Osteocyte (in vitro differentiated cells): ENCODE data around the gene NCCRP1. TPM values are rescaled to one million over a fixed set of nuclear protein-coding genes. Genes with fewer than 3 reads are reported as not detected.

Experiments
- DNase-seq: peaks from one replicate; pipeline ENCODE4 v3.0.0; 2021; ENCODE audit warnings: mixed read lengths; ENCODE audit not compliant: unreplicated experiment; ENCODE audit errors: extremely low spot score
- H3K27ac Mint-ChIP-seq: one replicate; pipeline ENCODE4 v1.8.0; 2021; ENCODE audit warnings: mild to moderate bottlenecking, mixed read lengths; ENCODE audit not compliant: unreplicated experiment
- H3K27me3 Mint-ChIP-seq: one replicate; pipeline ENCODE4 v1.8.0; 2021; ENCODE audit warnings: mixed read lengths; ENCODE audit not compliant: unreplicated experiment
- H3K36me3 Mint-ChIP-seq: one replicate; pipeline ENCODE4 v1.8.0; 2021; ENCODE audit warnings: mixed read lengths; ENCODE audit not compliant: unreplicated experiment
- H3K4me1 Mint-ChIP-seq: one replicate; pipeline ENCODE4 v1.8.0; 2021; ENCODE audit warnings: mixed read lengths; ENCODE audit not compliant: unreplicated experiment
- H3K4me3 Mint-ChIP-seq: one replicate; pipeline ENCODE4 v1.8.0; 2021; ENCODE audit warnings: mild to moderate bottlenecking, moderate library complexity, mixed read lengths; ENCODE audit not compliant: unreplicated experiment
- H3K9me3 Mint-ChIP-seq: one replicate; pipeline ENCODE4 v1.8.0; 2021; ENCODE audit warnings: mixed read lengths; ENCODE audit not compliant: unreplicated experiment
- total RNA-seq: library from RNA; stranded (reverse); gene quantifications from 2 replicates; pipeline ENCODE4 v1.2.1, GENCODE V29; 2021
- TF ChIP-seq, protein P1 (sequence below): fragments of 200-600 bp; sonication (generic); IDR thresholded peaks from 2 replicates; pipeline ENCODE4 v1.5.0; 2021; ENCODE audit warnings: antibody characterized with exemption, mild to moderate bottlenecking, moderate library complexity

Gene NCCRP1
- total RNA-seq, 1 donor from 2014 or later = not detected

DNA sequence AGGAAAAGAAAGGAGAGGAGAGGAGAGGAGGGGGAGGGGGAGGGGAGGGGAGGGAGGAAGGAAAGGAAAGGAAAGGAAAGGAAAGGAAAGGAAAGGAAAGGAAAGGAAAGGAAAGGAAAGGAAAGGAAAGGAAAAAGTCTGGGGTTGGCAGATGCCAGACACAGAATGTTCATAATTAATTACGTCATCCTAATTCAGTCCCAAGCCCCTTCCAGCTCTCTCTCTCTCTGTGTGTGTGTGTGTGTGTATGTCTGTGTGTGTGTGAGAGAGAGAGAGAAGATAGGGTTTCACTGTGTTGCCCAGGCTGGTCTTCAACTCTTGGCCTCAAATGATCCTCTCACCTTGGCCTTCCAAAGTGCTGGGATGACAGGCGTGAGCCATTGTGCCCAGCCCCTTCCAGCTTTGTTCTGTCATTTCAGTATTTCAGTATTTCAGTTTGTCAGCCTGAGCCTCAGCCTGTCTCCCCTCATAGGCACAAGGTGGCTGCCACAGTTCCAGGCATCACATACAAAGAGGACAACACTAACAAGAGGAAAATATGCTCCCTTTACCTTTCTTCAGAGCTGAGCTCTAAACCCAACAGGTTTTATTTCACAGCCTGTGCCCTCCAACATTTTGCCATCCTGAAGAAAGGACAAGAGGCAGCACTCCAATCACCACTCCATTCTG, 33.5 kb downstream of the NCCRP1 start:
- TF ChIP-seq, protein P1, sequence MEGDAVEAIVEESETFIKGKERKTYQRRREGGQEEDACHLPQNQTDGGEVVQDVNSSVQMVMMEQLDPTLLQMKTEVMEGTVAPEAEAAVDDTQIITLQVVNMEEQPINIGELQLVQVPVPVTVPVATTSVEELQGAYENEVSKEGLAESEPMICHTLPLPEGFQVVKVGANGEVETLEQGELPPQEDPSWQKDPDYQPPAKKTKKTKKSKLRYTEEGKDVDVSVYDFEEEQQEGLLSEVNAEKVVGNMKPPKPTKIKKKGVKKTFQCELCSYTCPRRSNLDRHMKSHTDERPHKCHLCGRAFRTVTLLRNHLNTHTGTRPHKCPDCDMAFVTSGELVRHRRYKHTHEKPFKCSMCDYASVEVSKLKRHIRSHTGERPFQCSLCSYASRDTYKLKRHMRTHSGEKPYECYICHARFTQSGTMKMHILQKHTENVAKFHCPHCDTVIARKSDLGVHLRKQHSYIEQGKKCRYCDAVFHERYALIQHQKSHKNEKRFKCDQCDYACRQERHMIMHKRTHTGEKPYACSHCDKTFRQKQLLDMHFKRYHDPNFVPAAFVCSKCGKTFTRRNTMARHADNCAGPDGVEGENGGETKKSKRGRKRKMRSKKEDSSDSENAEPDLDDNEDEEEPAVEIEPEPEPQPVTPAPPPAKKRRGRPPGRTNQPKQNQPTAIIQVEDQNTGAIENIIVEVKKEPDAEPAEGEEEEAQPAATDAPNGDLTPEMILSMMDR = no peak
- peaks cover 10% of the 10 kb centered on the region for H3K27me3 Mint-ChIP-seq
- no peak overlapping the region for H3K4me3 Mint-ChIP-seq
- no peak overlapping the region for H3K27ac Mint-ChIP-seq
- H3K36me3 Mint-ChIP-seq = no peaks in the 10 kb centered on the region
- H3K9me3 Mint-ChIP-seq = no peaks in the 10 kb centered on the region
- no peak for DNase-seq
- no peaks in the 10 kb centered on the region for H3K4me1 Mint-ChIP-seq

DNA sequence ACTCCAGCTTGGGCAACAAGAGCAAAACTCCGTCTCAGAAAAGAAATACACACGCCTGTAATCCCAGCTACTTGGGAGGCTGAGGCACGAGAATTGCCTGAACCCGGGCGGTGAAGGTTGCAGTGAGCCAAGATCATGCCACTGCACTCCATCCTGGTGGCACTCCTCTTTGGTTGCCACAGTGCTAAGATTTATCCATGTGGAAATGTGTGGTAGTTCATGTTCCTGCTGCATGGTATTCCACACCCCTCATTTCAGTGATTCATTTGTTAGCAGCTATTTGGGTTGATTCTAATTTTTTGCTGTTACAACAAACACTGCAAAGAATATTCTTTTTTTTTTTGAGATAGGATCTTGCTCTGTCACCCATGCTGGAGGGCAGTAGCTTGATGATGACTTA, 35.9 kb downstream of the NCCRP1 start:
- no peaks in the 10 kb centered on the region for H3K9me3 Mint-ChIP-seq
- peaks cover 3% of the 10 kb centered on the region for H3K27me3 Mint-ChIP-seq

DNA sequence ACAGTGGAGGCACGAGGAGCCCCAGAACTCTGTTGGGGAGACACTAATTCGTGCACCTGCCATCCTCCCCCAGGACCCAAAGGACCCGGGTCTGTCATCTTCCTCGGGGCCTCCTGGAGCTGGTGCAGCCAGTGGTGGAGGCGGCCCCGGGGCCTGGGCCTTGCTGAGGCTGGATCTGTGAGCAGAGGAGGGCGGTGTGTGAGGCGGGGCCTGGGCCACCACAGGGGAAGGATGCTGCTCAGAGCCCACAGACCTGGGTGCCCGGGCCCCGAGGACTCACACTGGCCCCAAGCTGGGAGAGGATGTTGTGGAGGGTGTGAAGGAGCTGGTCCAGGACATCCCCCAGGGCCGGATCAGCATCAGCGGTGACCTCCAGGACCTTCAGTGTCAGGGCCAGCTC, 39.8 kb downstream of the NCCRP1 start:
- Mint-ChIP-seq H3K27me3 (peaks cover 17% of the 10 kb centered on the region), H3K27ac (no peak overlapping the region), H3K36me3 (no peaks in the 10 kb centered on the region), H3K9me3 (no peaks in the 10 kb centered on the region), H3K4me3 (no peak overlapping the region), H3K4me1 (peaks cover 3% of the 10 kb centered on the region)
- TF ChIP-seq, protein P1 = no peak
- no peak for DNase-seq

More for the DNA sequence above, 35.9 kb downstream of the NCCRP1 start:
- TF ChIP-seq, protein P1 = no peak
- Mint-ChIP-seq H3K4me1 (peaks cover 2% of the 10 kb centered on the region), H3K4me3 (no peak overlapping the region), H3K36me3 (no peaks in the 10 kb centered on the region), H3K27ac (no peak overlapping the region)
- DNase-seq = no peak

DNA sequence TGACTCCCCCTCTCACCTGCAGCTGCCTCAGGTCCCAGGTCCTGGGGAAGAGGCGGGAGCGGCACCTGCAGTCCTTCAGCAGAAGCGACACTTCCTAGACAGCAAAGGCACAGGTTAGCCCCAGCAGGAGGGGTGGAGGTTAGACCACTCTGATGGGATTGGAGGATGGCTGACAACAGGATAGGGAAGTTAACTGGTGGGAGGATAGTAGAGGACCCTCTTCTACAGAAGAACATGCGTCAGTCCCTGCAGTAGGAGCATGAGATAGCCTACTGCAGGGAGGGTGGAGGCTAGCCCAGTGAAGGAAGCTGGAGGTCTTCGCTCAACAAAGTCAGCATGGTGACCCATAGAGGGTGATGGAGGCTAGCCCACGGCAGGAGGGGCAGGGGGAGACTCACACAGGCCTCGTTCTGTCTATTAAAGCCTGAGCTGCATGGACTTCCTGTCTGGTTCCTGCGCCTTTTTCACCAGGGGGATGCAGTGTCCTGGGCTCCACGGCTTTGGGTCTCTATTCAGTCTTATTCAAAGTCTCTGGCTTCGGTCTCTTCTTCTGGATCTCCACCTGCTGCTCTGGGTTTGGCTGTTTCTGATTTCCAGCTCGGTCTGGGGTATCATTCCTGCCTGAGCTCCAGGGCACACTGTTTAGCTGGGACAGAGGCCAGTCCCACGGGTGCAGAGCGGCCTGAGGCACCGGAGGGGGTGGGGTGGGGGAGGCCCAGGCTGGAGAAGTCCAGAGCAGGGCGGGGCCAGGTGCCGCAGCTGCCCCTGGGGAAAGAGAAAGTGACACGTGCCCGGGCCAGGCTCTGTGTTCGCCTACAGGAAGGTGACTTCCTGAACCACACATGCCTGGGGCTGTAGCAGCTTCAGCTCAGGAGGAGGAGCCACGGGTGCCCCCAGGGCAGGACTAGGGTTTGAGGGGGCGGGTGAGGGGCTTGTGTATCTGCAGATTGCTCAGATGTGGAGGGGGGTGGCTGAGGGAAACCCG, 40.7 kb downstream of the NCCRP1 start:
- TF ChIP-seq, protein P1 = no peak
- Mint-ChIP-seq H3K4me1 (peaks cover 3% of the 10 kb centered on the region), H3K27me3 (peaks cover 17% of the 10 kb centered on the region), H3K9me3 (no peaks in the 10 kb centered on the region), H3K4me3 (no peak overlapping the region), H3K36me3 (no peaks in the 10 kb centered on the region), H3K27ac (no peak overlapping the region)
- DNase-seq = no peak

DNA sequence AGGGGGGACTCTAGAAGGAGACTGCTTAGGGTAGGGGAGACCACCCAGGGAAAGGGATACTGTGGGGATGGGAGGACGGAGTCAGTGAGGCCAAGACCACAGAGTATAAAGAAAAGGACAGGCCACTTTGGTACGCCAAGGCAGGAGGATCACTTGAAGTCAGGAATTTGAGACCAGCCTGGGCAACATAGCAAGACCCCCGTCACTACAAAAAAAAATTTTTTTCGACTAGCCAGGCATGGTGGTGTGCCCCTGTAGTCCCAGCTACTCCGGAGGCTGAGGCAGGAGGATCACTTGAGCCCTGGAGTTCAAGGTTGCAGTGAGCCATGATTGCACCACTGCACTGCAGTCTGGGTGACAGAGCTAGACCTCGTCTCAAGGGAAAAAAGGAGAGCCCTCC, 41.4 kb downstream of the NCCRP1 start:
- TF ChIP-seq, protein P1 = no peak
- H3K27me3 Mint-ChIP-seq = peaks cover 18% of the 10 kb centered on the region
- H3K4me3 Mint-ChIP-seq = no peak overlapping the region
- no peaks in the 10 kb centered on the region for H3K36me3 Mint-ChIP-seq
- H3K27ac Mint-ChIP-seq = no peak overlapping the region
- DNase-seq = no peak
- H3K9me3 Mint-ChIP-seq = no peaks in the 10 kb centered on the region
- peaks cover 3% of the 10 kb centered on the region for H3K4me1 Mint-ChIP-seq
